NCI-H526 treated with DMSO at 0.1 percent for 48 hours (cell line): ENCODE data around the gene TEDC2.
"Not testable (repeated sequence)": the region's sequence is repeated elsewhere in the genome, so short reads cannot be mapped to it uniquely, and the experiment has no call there.

Experiments used
- DNase-seq: peaks from one replicate; lab custom pipeline; 2025; lab: John Stamatoyannopoulos, UW

The TEDC2 gene

GRCh38 chr16:2477327-2477726 lies 17.4 kb downstream of the TEDC2 start:
- DNase-seq: no peak

- no peak for DNase-seq
These were observed 18.4 kb downstream of the TEDC2 start for GRCh38 chr16:2478279-2478678.

GRCh38 chr16:2479996-2480395 lies 20.1 kb downstream of the TEDC2 start:
- DNase-seq: not testable (repeated sequence)

GRCh38 chr16:2480948-2481347 lies 21.0 kb downstream of the TEDC2 start:
- no peak for DNase-seq

GRCh38 chr16:2481676-2482075 lies 21.8 kb downstream of the TEDC2 start:
- DNase-seq: no peak

- no peak for DNase-seq
These were observed 22.3 kb downstream of the TEDC2 start for GRCh38 chr16:2482249-2482648.

- DNase-seq: no peak
These were observed 23.0 kb downstream of the TEDC2 start for GRCh38 chr16:2482708-2483534.

- no peak for DNase-seq
These were observed 24.3 kb downstream of the TEDC2 start for GRCh38 chr16:2483939-2484897.

GRCh38 chr16:2484898-2485508 lies 25.1 kb downstream of the TEDC2 start:
- no peak for DNase-seq

- no peak for DNase-seq
These were observed 26.1 kb downstream of the TEDC2 start for GRCh38 chr16:2485811-2486507.

- no peak for DNase-seq
These were observed 27.0 kb downstream of the TEDC2 start for GRCh38 chr16:2486645-2487516.

- no peak for DNase-seq
These were observed 27.6 kb downstream of the TEDC2 start for GRCh38 chr16:2487517-2487842.

- no peak for DNase-seq
These were observed 28.1 kb downstream of the TEDC2 start for GRCh38 chr16:2487903-2488531.

GRCh38 chr16:2489581-2489980 lies 29.7 kb downstream of the TEDC2 start:
- DNase-seq: no peak

GRCh38 chr16:2490190-2491105 lies 30.5 kb downstream of the TEDC2 start:
- DNase-seq: peak; percentile 78

- no peak for DNase-seq
These were observed 32.4 kb downstream of the TEDC2 start for GRCh38 chr16:2492292-2492691.

- no peak for DNase-seq
These were observed 33.7 kb downstream of the TEDC2 start for GRCh38 chr16:2493605-2494004.

- DNase-seq: no peak
These were observed 34.7 kb downstream of the TEDC2 start for GRCh38 chr16:2494616-2495015.

GRCh38 chr16:2495041-2495440 lies 35.1 kb downstream of the TEDC2 start:
- no peak for DNase-seq
